ENCODE measurements around the gene BPNT1. TPM values are rescaled to one million over a fixed set of nuclear protein-coding genes. Genes with fewer than 3 reads are reported as not detected.

BPNT1 gene
- total RNA-seq, 3 donors from 2014 or later: 39.6 to 87.1 (median 62.4) TPM

DNA sequence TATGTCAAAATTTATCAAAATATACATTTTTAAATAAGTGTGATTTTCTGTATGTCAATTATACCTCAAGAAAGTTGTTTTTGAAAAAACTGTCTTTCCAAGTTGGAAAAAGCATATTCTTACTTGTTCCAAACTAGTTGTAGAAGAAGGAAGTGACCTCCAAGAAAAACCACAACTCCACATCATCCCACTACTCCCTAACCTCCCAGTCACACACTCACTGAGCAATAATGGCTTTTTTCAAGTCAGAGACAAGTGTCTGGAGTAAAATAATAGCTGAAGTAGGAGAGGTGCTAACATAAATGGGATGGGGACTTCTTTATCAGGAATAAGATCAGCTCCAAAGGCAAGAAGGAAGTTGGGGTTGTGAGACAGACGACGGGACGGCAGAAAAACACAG is 56.7 kb downstream of the BPNT1 start:
- no peaks in the 10 kb centered on the region for H3K4me1 ChIP-seq (ENCODE audit: low read depth)
- intact Hi-C loops (cut with DNase I, micrococcal nuclease): no loop called here
- DNase-seq (no peak), ATAC-seq (no peak)
- no peak for TF ChIP-seq CTCF (IDR thresholded peaks at IDR 0.05)
- no peaks in the 10 kb centered on the region for H3K9me3 ChIP-seq
- H3K36me3 ChIP-seq (ENCODE audit: low read depth): no peaks in the 10 kb centered on the region
- H3K4me3 ChIP-seq: no peak overlapping the region

- Histone ChIP-seq H3K9me3 (no peaks in the 10 kb centered on the region), H3K36me3 (ENCODE audit: low read depth) (no peaks in the 10 kb centered on the region), H3K4me1 (ENCODE audit: low read depth) (no peaks in the 10 kb centered on the region), H3K4me3 (no peak overlapping the region)
- ATAC-seq (no peak), DNase-seq (no peak)
- no peak for TF ChIP-seq CTCF (IDR thresholded peaks at IDR 0.05)
- intact Hi-C loops (cut with DNase I, micrococcal nuclease): no loop called here
Observed at GRCh38 chr1:220031287-220031686, 58.3 kb downstream of the BPNT1 start.

DNA sequence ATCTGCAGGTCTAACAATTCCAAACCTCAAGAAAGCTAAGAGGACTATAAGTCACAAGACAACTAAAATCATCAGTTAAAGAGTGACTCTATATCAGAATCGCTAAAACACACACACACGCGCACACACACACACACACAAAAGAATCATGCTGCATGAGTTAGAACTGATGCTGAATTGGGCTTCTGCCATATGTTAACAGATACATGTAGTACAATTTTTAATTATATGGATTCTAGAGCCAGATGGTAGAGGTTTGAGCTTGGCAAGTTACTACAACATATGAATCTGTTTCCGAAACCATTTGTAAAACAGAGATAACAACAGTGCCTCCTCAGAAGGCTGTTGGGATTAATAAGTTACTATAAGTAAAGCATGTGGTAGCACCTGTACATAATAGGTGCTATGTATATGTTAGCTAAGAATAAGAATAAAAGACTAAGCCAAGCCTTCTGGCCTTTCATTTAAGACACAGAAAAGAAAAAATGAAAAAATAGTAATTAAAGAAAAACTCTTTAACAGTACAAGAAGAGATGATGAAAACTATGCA is 61.2 kb downstream of the BPNT1 start:
- DNase-seq (no peak), ATAC-seq (no peak)
- Histone ChIP-seq H3K9me3 (no peaks in the 10 kb centered on the region), H3K36me3 (ENCODE audit: low read depth) (peaks cover 10% of the 10 kb centered on the region), H3K4me1 (ENCODE audit: low read depth) (no peaks in the 10 kb centered on the region), H3K4me3 (no peak overlapping the region)
- no peak for TF ChIP-seq CTCF (IDR thresholded peaks at IDR 0.05)
- intact Hi-C loops (cut with DNase I, micrococcal nuclease): no loop called here

- Histone ChIP-seq H3K4me1 (ENCODE audit: low read depth) (no peaks in the 10 kb centered on the region), H3K36me3 (ENCODE audit: low read depth) (peaks cover 20% of the 10 kb centered on the region), H3K4me3 (no peak overlapping the region), H3K9me3 (no peaks in the 10 kb centered on the region)
- intact Hi-C loops (cut with DNase I, micrococcal nuclease): no loop called here
- no peak for ATAC-seq
- no peak for DNase-seq
- no peak for TF ChIP-seq CTCF (IDR thresholded peaks at IDR 0.05)
Observed at GRCh38 chr1:220019071-220019470, 70.5 kb downstream of the BPNT1 start.

DNA sequence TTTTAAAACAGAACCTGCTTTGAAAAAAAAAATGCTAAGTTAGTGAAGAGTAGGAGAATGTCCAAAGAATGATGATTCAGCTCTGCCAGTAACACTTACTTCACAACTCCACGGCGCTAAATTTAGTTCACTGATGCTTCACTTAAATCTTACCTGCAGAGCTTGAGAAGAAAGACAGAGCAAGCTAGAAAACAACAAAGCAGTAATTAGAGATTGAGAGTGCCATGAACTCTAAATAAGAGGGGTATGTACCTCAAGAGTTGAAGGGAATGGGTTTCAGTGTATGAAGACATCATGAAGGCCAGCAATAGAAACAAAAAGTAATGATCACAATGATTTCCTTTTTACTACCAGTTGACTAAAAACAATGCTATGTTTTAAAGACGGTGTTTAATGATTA is 76.1 kb downstream of the BPNT1 start:
- H3K36me3 ChIP-seq (ENCODE audit: low read depth): peaks cover 11% of the 10 kb centered on the region
- no peak for DNase-seq
- no peak for TF ChIP-seq CTCF (IDR thresholded peaks at IDR 0.05)
- ATAC-seq: no peak
- no peak overlapping the region for H3K4me3 ChIP-seq
- no peaks in the 10 kb centered on the region for H3K9me3 ChIP-seq
- intact Hi-C loops (cut with DNase I, micrococcal nuclease): no loop called here
- H3K4me1 ChIP-seq (ENCODE audit: low read depth): no peaks in the 10 kb centered on the region

- no peaks in the 10 kb centered on the region for H3K4me1 ChIP-seq (ENCODE audit: low read depth)
- no peak for TF ChIP-seq CTCF (IDR thresholded peaks at IDR 0.05)
- H3K9me3 ChIP-seq: no peaks in the 10 kb centered on the region
- no peaks in the 10 kb centered on the region for H3K36me3 ChIP-seq (ENCODE audit: low read depth)
- no peak for DNase-seq
- intact Hi-C loops (cut with DNase I, micrococcal nuclease): no loop called here
- no peak for ATAC-seq
- no peak overlapping the region for H3K4me3 ChIP-seq
Observed at GRCh38 chr1:220012259-220012658, 77.3 kb downstream of the BPNT1 start.
